KMS-11 (cell line): ENCODE results near the gene PIP4K2B.

Experiments
- H2AFZ ChIP-seq: fragments of 200-600 bp; sonication (generic); 2 replicates; pipeline ENCODE4 v1.6.1; 2016; ENCODE audit warnings: antibody characterized with exemption, mixed run types, low read depth
- H3K27ac ChIP-seq: fragments of 200-600 bp; sonication (generic); 2 replicates; pipeline ENCODE4 v1.6.1; 2016; ENCODE audit warnings: mild to moderate bottlenecking, mixed run types
- H3K27me3 ChIP-seq: fragments of 200-600 bp; sonication (generic); 2 replicates; pipeline ENCODE4 v1.6.1; 2017; ENCODE audit warnings: mild to moderate bottlenecking, low read depth, mixed run types, moderate library complexity; ENCODE audit not compliant: insufficient read depth
- H3K36me3 ChIP-seq: fragments of 200-600 bp; sonication (generic); 2 replicates; pipeline ENCODE4 v1.6.1; 2017; ENCODE audit warnings: mild to moderate bottlenecking, mixed run types; ENCODE audit not compliant: insufficient read depth
- H3K4me1 ChIP-seq: fragments of 200-600 bp; sonication (generic); 2 replicates; pipeline ENCODE4 v1.6.1; 2016; ENCODE audit warnings: mild to moderate bottlenecking, low read depth, mixed run types; ENCODE audit not compliant: poor library complexity, severe bottlenecking
- H3K4me2 ChIP-seq: fragments of 200-600 bp; sonication (generic); 2 replicates; pipeline ENCODE4 v1.7.0; 2016; ENCODE audit warnings: mild to moderate bottlenecking, mixed run types
- H3K4me3 ChIP-seq: fragments of 200-600 bp; sonication (generic); IDR thresholded peaks from 2 replicates; pipeline ENCODE4 v1.6.1; 2017; ENCODE audit warnings: low read depth, low read length, mixed read lengths; ENCODE audit not compliant: insufficient read depth
- H3K79me2 ChIP-seq: fragments of 200-600 bp; sonication (generic); 2 replicates; pipeline ENCODE4 v1.6.1; 2016; ENCODE audit warnings: low read depth, mixed run types; ENCODE audit not compliant: insufficient read depth
- H3K9ac ChIP-seq: fragments of 200-600 bp; sonication (generic); 2 replicates; pipeline ENCODE4 v1.6.1; 2016; ENCODE audit warnings: mild to moderate bottlenecking, mixed run types
- H4K20me1 ChIP-seq: fragments of 200-600 bp; sonication (generic); 2 replicates; pipeline ENCODE4 v1.6.1; 2016; ENCODE audit warnings: mild to moderate bottlenecking, mixed run types; ENCODE audit not compliant: insufficient read depth
- CTCF ChIP-seq: fragments of 200-600 bp; sonication (generic); conservative IDR thresholded peaks from 2 replicates; pipeline ENCODE4 v1.6.1; 2017; ENCODE audit warnings: low read depth, mild to moderate bottlenecking, antibody characterized with exemption, low read length, moderate library complexity, mixed read lengths

PIP4K2B gene

DNA sequence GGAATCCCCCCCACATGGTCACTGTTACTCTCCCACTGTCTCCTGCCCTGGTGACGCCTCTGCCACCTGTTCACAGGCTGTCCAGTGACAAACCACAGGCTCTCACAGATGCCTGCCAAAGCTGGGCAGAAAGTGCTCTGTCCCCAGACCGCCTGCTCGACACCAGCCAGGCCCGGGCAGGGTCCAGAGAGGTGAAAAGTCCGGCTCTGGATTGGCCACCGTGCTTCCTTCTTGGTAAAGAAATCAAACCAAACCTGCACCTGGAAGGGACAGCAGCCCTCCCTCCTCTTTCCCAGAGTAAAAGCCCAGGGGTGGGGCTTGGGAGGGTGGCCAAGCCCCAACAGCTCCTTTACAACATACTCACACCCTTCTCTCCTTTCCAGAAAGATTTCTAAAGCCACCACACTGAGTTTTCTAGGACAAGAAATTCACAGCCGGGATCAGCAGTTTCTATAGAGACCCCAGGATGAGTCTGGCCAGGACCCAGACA lies 57.4 kb downstream of the PIP4K2B start:
- no peaks in the 10 kb centered on the region for H3K36me3 ChIP-seq
- H3K4me1 ChIP-seq: peaks cover 9% of the 10 kb centered on the region
- no peak overlapping the region for H3K4me3 ChIP-seq
- H3K27me3 ChIP-seq: no peaks in the 10 kb centered on the region
- no peak overlapping the region for H2AFZ ChIP-seq
- H3K79me2 ChIP-seq: no peaks in the 10 kb centered on the region
- no peaks in the 10 kb centered on the region for H4K20me1 ChIP-seq
- no peak overlapping the region for H3K27ac ChIP-seq
- H3K4me2 ChIP-seq: no peak overlapping the region
- H3K9ac ChIP-seq: no peak overlapping the region
- no peak for TF ChIP-seq CTCF

- Histone ChIP-seq H3K27ac (no peak overlapping the region), H3K4me2 (no peak overlapping the region), H2AFZ (no peak overlapping the region), H3K36me3 (no peaks in the 10 kb centered on the region), H3K4me3 (no peak overlapping the region), H3K4me1 (peaks cover 4% of the 10 kb centered on the region), H3K79me2 (no peaks in the 10 kb centered on the region), H4K20me1 (no peaks in the 10 kb centered on the region), H3K9ac (no peak overlapping the region), H3K27me3 (no peaks in the 10 kb centered on the region)
- TF ChIP-seq CTCF: no peak
These were observed 57.9 kb downstream of the PIP4K2B start for GRCh38 chr17:38741461-38741860.

DNA sequence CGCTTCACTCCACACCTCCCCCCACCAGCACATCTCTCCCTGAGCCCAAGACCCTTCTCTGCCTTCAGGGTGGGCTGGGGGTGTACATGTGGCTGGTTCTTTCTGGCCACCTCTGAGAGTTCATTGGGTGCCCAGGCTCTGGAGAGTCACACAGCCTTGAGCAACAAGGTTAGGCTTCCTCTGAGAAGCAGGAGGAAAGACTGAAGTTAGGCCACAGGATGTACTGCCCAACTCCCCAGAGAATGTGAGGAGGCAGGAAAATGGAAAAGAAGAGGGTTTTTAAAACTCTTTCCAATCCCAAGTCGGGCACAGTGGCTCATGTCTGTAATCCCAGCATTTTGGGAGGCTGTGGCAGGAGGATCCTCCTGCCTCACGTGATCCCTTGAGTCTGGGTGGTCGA lies 58.5 kb downstream of the PIP4K2B start:
- no peak overlapping the region for H3K9ac ChIP-seq
- no peaks in the 10 kb centered on the region for H4K20me1 ChIP-seq
- H3K36me3 ChIP-seq: no peaks in the 10 kb centered on the region
- H3K4me2 ChIP-seq: no peak overlapping the region
- H3K4me3 ChIP-seq: no peak overlapping the region
- peaks cover 4% of the 10 kb centered on the region for H3K4me1 ChIP-seq
- H2AFZ ChIP-seq: no peak overlapping the region
- TF ChIP-seq CTCF: no peak
- H3K27me3 ChIP-seq: no peaks in the 10 kb centered on the region
- no peak overlapping the region for H3K27ac ChIP-seq
- H3K79me2 ChIP-seq: no peaks in the 10 kb centered on the region

- H4K20me1 ChIP-seq: no peaks in the 10 kb centered on the region
- no peak overlapping the region for H3K4me3 ChIP-seq
- no peaks in the 10 kb centered on the region for H3K27me3 ChIP-seq
- H3K36me3 ChIP-seq: no peaks in the 10 kb centered on the region
- no peak for TF ChIP-seq CTCF
- H3K79me2 ChIP-seq: no peaks in the 10 kb centered on the region
- no peak overlapping the region for H2AFZ ChIP-seq
- no peak overlapping the region for H3K9ac ChIP-seq
- H3K4me2 ChIP-seq: no peak overlapping the region
- H3K4me1 ChIP-seq: peaks cover 8% of the 10 kb centered on the region
- no peak overlapping the region for H3K27ac ChIP-seq
These were observed 59.3 kb downstream of the PIP4K2B start for GRCh38 chr17:38740044-38740443.
